Astrocyte of the hippocampus (primary cell): ENCODE measurements around the gene AMHR2.

Experiments used
- DNase-seq: peaks from one replicate; pipeline ENCODE4 v3.0.0; 2011; ENCODE audit warnings: low read depth, low spot score

Gene AMHR2

GRCh38 chr12:53452159-53453077, 28.8 kb downstream of the AMHR2 start:
- peak; percentile 95 for DNase-seq

DNA sequence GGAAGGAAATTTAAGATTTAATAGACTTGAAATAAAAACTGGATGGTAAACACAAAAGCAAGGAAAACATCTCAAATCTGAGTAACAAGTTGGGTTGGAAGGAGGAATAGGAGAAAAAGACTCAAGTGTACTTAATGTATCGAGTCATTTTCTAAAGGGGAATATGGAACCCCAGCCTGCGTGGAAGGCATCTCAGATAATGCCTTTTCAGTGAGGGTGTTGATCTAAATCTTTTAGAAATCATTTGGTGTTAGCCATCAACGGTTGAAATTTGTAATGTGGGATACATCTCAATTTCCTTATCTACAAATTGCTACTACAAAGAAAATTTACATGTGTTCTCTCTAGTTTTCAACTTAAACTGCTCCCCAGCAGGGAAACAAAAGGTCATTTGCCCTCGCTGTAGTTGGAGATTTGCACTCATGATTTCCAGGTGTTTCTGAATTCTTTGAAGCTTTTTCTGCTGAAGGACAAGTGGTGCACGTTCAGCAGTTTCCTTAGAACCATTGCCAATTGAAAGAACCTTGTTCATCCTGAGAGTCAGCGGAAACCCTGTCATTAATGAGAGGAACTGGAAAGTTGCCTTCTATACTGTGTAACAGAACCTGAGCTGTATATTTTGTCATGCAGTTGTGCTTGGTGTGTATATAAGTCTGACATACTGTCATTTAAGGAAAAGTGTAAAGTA, 30.4 kb downstream of the AMHR2 start:
- no peak for DNase-seq

- DNase-seq: no peak
These were observed 31.1 kb downstream of the AMHR2 start for GRCh38 chr12:53454707-53455106.

DNA sequence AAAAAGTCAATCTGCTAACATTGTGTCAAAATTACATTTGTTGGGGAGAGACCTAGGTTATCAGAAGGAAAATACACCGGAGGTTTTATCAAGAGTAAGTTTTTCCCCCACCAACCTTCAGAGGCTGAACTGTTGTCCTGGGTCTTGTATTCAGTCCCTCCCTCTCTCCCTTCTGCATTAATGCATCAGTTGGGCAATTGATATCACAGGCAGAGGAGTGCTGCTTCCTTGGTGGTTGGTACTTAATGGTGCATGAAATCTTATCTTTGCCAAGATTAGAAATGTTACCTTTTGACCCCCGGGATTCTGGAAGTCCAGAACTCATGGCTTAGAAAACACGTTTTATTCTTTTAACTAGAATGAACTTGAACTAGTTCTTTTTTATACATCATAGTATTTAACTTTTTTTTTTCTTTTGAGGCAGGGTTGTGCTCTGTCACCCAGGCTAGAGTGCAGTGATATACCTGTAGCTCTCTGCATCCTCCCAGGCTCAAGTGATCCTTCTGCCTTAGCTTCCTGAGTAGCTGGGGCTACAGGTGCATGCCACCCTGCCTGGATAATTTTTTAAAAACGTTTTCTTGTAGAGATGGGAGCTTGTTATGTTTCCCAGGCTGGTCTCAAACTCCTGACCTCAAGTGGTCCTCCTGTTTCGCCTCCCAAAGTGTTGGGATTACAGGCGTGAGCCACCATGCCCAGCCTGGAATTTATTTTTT, 33.2 kb downstream of the AMHR2 start:
- DNase-seq: no peak

GRCh38 chr12:53459097-53459496, 35.4 kb downstream of the AMHR2 start:
- DNase-seq: no peak

- DNase-seq: no peak
These were observed 37.4 kb downstream of the AMHR2 start for GRCh38 chr12:53461059-53461458.

- no peak for DNase-seq
These were observed 37.9 kb downstream of the AMHR2 start for GRCh38 chr12:53461591-53461990.

DNA sequence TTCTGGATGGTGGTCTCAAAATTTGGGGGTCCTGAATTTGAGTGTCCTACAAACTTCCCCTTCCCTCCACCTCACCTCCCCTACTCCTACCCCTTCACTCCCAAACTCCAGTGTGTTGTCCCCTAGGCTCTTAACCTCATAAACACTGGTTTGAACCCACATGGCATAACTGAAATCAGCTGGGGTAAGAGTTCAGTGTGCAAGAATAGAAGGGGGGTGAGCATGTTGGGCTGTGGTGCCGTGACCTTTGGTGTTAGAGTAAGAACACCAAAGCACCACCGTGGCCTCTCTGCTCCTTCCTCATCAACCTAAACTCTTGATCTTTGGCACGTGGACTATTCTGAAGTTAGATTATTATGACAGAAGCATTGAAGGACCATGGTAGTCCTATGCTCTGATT, 39.3 kb downstream of the AMHR2 start:
- no peak for DNase-seq

DNA sequence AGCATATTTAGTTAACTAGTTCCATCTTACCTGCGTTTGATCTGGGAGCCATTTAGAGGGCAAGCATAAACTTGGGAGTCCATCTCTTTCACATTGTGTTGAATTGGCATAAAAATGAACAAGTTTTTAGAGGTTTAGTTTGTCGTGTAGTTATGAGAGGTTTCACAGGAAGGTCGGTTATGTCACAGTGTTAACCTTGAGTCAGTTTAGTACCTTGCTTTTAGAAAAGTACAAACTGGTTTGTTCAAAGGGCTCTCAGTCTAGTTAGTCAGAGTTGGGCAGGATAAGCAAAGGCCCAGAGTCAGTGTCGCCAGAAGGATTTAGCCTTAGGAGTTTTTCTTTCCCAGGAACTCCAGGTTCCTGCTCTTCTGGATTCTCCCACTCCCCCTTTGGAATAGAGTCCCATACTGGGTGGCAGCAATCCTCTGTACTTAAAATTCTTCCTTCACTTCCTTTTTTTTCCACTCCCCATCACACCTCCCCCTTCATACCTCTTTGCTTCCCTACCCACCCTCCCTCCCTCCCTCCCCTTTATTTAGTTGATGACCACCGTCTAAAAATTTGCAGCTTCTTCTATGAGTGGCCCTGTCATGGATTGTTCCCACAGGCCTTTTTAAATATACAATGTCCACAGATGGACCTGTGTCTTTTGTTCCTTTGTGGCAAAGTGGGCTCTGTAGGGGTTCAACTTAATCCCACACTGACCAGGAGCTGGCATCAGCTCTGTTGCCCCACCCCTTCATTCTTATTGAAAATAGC, 40.3 kb downstream of the AMHR2 start:
- DNase-seq: no peak

DNA sequence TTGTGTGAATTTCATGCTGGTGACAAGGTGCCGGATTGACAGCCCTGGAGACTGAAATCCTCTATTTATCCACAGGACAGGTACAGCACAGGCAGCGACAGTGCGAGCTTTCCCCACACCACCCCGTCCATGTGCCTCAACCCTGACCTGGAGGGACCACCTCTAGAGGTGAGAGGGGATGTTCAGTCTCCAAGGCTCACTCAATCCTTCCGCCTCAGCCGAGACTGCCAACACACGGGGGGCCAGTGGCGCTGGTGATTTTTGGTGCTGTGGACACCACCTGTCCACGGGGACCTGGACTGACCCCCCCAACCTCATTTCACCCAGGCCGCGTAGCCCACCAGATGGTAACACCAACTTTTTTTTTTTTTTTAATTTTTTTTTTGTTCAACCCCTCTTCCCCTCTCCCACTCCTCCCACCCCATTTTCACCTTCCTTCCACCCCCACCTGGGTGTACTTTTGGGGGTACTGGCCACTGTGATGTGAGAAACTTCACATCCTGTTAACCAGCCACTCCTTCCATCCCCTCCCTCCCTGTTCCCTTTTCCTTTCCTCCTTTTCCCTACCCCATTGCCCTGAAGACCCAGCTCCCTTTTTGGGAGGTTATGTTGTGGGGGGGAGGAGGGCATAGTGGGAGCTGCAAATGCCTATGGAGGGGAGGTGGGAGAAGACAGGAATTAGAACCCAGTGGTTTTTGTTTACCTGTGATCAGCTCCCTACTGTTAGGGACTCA, 41.2 kb downstream of the AMHR2 start:
- DNase-seq: no peak

DNA sequence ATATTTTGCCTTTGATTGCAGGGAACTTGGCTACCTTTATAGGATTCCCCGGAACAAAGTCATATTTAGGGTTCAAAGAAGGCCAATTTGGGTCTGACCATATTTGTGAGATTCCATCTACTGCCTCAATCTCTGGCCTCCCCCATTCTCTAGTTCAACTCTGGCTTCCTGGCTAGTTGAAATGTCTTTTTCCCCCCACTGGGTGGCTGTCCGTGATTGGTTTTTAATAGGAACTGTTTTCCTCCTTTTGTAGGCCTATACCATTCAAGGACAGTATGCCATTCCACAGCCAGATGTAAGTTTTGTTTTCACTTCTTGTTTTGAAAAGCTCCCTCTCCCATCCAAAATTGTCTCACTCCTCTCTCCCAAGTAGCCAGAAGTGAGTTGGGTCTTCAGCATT, 42.0 kb downstream of the AMHR2 start:
- DNase-seq: no peak

DNA sequence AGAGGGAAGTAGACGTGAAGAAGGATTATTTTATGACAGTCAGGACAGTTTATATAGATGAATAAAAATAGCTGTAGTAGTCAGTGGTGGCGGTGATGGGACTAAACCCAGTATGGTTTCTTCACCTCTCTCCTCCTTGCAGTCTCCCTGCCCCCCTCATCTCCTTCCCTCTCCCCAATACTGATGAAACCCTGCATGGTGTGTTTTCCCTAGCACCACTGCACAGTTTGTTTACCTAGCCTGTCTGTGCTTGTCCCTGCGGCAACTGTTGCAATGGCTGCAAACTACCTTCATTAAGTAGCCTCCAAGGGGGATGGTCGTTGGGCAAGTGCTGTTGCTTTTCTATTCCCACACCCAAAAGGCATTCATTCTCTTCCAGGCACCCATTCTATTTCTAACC, 43.0 kb downstream of the AMHR2 start:
- DNase-seq: no peak

- no peak for DNase-seq
These were observed 43.4 kb downstream of the AMHR2 start for GRCh38 chr12:53467082-53467481.

DNA sequence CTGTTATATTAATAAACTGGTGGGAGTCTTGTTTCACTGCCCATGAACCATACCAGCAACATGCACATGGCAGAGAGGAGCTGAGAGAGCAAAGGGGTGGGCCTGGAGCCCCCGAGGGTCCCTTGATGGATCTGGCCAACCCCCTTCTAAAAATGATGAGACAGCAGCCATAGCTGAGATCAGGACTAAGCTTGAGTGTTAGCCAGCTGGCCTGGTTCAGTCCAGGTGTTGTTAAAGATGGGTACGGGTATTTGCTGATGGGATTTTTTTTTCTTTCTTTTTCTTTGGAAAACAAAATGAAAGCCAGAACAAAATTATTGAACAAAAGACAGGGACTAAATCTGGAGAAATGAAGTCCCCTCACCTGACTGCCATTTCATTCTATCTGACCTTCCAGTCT, 44.2 kb downstream of the AMHR2 start:
- DNase-seq: no peak

GRCh38 chr12:53468282-53468681, 44.6 kb downstream of the AMHR2 start:
- DNase-seq: no peak

DNA sequence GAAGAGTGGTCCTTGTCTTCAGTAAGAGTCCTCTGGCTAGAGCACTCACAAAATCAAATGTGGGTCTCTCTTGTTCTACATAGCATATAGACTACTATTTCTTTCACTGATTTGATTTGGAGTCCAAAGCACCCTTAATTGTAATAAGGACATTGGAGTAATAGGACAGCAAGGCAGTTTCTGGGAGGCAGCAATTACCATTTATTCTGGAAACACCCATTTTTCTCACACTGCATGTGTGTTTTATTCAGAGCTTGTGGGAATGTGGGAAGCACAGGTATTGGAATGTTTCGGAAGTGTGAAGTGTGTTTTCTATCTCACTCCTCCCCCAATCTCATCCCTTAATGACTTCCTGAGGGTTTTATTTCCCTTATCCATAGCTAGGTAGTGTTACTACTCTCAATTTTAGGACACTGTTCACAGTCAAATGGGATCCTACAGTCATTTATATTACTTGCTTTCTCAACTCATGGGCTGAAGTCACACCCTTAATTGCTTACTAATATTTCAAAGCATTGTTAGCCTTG, 48.5 kb downstream of the AMHR2 start:
- DNase-seq: no peak

DNA sequence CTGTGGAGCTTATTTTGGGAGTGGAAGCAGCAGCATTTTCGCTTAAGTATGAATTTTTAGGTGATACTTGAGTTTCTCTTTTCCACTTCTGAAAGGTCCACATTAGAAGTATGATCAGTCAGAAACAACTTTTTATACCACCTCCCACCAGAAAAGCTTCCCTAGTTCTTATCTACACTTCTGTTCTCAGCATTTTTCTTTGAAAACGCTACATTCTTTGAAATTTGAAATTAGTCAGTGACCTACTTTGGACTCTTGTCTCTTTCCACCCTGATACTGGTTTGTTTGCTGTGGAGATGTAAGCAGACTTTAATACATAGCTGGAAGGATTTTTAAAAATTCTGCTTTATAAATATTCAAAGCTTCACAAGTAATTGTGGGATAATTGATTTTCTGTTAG, 50.4 kb downstream of the AMHR2 start:
- DNase-seq: no peak

DNA sequence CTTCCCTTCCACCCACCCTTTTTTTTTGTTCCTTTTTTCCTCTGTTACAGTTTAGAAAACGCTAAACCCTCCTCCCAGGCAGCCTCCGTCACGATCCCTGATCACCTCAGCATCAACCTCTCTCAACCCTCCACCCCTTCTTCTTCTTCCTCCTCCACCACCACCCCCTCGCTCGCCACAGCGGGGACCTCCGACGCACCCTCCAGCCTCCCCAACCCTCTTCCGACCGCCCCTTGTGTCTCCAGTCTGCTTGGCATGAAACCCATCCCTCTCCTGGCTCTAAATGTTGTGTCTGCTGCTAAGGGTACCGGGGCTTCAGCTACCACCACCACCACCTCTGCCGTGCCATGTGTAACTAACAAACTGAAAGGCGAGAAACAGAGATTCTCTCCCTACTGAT, 51.2 kb downstream of the AMHR2 start:
- DNase-seq: no peak

DNA sequence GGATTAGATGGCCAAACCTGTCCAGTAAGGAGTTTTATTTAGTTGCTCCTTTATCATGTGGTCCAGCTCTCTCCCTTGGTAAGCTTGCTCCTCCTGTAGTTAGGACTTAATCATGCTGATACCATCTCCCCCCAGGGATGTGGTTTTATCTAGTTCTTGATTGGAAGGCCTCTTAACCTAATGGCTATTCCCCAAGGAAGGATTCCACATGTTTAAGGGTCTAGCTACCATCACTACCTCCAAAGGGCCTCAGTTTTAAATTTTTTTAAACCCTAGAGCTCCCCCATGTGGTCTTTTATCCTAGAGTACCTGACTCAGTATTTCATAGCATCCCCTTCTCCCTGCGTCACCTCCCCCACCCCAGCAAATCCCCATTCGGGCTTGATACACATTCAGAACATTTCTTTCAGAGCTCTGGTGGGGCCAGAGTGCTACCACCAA, 53.1 kb downstream of the AMHR2 start:
- DNase-seq: peak; percentile 39

GRCh38 chr12:53478865-53479264, 55.2 kb downstream of the AMHR2 start:
- no peak for DNase-seq

- no peak for DNase-seq
These were observed 55.7 kb downstream of the AMHR2 start for GRCh38 chr12:53479331-53479730.
